Activated gamma-delta T cell treated with anti-CD3 and anti-CD28 coated beads, Interleukin-2, amount 50 U/mL, for 16 hours (primary cell): ENCODE results near the gene PABPC1L.
"Not testable (repeated sequence)": the region's sequence is repeated elsewhere in the genome, so short reads cannot be mapped to it uniquely, and the experiment has no call there.

Experiments used
- DNase-seq: peaks from one replicate; pipeline ENCODE4 v3.0.0-alpha.2; 2020; ENCODE audit warnings: low read depth

The PABPC1L gene

DNA sequence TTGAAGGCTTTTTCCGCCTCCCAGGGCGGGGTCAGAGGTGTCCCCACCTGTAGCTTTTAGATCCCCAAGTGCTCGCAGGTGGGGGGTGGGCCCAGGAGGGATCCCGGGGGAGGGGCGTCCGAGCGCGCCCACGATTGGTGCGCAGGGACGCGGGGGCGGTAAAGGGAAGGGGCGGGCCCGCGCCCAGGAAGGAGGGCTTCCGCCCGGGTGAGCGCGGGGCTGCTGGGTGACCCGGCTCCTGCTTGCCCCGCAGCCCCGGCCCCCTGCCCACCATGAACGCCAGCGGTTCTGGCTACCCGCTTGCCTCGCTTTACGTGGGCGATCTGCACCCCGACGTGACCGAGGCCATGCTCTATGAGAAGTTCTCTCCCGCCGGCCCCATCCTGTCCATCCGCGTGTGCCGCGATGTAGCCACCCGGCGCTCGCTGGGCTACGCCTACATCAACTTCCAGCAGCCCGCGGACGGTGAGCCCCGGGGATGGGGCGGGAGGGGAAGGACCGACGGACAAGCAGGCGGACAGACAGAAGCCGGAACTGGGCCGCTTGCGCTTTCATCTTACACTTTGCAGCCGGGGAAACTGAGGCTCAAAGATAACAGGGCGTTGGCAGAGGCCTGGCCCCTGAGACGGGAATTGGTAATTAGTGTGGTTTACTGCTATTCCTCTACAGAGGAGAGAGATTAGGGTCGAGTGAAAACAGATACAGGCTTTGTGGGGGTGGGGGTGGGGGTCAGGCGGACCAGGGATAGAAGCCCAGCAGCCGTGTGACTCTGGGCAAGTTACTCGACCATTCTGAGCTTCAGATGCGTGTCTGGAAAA is at the start of gene PABPC1L:
TSS of gene PABPC1L (plus strand) at position 189 of the 818 bp plus-strand sequence. CDS start at position 273, 84 bp downstream.
- peak; percentile 60 for DNase-seq

DNA sequence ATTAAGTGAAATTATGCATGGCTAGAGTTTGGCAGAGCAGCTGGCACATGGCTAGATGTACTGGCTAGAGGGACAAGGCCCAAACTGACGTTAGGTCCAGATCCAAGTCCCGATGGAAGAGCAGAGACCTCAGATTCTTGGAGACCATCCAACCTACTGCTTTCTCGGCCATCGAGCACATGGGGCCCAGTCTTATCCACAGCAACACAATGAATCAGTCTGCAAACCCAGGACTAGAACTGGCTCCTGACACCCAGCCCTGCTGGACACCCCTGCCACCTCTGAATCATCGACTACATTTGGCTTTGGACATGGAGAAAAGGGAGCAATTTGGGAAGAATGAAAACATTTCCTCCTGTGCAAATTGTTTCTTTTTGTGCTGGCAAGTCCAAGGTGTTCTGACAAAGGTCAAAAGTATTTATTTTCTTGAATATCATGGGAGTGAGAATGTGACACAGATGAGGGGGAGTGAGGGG is 48.3 kb upstream of the PABPC1L start:
- no peak for DNase-seq

- DNase-seq: no peak
These were observed 47.6 kb upstream of the PABPC1L start for GRCh38 chr20:44862286-44862685.

DNA sequence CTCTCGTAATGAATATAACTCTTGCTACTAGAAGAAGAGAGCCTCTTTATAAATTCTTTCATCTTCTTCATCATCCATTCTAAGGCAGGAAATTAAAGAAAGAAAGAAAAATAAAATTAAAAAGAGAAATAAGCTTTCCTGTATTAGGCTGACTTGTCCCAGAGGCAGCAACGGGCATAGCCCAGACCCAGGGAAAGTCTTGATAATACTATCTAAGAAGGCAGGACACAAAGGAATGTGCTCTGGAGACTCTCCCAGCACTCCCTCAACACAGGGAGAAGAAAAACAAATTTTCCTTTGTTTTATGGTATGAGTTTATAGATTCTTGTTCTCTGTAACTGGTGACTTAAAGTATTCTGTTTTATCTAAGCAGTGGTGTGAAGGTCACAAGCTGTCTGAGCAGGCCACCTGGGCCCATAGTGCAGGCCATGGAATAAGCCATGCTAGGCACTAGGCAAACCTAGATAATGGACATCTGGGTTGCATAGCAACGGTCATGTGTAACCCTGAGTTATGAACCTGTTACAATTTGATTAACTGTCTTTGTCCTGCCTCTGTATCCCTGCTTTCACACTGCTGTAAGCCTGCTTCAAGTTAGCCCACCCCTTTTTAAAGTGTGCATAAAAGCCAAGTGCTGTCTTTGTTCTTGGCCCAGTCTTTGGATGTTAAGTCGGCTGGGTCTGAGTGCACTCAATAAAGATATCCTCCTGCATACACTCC is 46.3 kb upstream of the PABPC1L start:
- DNase-seq: not testable (repeated sequence)

- DNase-seq: not testable (repeated sequence)
These were observed 45.4 kb upstream of the PABPC1L start for GRCh38 chr20:44864493-44864892.

DNA sequence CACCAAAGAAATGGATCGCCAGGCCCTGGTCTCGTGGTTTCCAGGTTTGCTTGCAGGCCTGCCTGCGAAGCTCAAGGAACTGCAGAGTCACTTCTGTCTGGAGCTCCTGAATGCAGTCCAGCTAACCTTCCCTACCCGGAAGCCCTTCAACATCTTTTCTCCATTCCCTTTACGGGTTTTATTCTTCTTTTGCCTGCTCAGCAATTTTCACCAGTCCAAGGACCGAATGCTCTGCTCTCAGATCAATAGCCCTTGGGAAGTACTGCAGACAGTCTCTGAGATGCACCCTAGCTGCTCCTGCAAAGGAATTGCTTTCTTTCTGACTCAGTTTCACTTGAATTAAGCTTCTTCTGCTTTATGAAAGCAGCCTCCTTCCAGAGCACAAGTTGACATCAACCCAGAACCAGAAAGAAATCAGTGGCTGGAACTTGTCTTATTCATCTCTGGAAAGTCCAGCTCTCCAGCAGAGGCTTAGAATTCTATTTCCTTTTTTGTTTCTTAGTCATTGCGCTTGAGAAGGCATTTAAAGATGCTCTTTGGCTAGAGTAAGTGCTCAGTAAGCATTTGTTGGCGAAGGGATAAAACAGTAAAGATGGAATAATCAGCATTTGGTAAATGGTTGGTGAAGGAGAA is 43.0 kb upstream of the PABPC1L start:
- no peak for DNase-seq

DNA sequence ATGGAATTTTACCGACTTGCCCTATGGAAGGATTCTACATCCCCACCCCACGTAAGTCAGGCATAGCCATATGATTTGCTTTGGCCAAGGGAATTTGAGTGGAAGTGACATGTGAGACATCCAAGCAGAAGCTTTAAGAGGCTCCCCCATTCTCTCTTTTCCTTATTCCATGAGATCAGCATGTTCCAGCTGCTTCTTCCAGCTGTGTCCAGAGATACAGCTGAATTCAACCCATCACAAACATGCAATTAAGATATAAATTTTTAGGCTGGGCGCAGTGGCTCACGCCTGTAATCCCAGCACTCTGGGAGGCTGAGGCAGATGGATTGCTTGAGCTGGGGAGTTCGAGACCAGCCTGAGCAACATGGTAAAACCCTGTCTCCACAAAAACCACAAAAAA is 40.4 kb upstream of the PABPC1L start:
- no peak for DNase-seq

- DNase-seq: not testable (repeated sequence)
These were observed 27.5 kb upstream of the PABPC1L start for GRCh38 chr20:44882360-44882759.

DNA sequence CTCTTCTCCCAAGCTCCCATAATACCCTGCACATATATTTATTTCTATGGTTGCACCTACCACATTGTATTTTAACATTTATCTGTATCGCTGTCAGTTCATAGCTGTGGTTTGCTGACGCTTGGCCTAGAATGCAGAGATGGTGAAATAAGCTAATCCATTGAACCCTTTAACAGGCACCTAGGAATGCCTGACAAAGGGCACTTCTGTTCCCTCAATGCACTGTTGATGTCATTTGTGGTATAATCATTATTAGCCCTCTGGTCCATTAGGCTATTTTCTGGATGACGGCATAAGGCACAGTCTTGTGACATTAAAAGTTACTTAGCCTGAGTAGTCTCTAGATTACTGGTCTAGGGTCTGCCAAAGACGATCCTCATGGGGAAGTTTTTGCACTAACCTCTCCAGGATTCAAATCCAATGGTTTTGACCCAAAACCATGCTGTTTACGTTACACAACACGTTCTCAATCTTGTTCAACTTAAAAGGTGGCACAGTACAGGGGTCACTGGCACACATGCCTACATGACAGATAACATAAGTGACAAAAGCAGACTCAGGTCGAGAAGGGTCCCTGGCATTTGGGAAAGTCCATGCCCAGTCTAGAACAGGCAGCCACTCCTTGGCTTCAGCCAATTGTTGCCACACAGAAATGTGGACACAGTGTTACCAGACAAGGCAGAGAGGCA is 26.5 kb upstream of the PABPC1L start:
- DNase-seq: no peak

- no peak for DNase-seq
These were observed 24.9 kb upstream of the PABPC1L start for GRCh38 chr20:44884907-44885391.

DNA sequence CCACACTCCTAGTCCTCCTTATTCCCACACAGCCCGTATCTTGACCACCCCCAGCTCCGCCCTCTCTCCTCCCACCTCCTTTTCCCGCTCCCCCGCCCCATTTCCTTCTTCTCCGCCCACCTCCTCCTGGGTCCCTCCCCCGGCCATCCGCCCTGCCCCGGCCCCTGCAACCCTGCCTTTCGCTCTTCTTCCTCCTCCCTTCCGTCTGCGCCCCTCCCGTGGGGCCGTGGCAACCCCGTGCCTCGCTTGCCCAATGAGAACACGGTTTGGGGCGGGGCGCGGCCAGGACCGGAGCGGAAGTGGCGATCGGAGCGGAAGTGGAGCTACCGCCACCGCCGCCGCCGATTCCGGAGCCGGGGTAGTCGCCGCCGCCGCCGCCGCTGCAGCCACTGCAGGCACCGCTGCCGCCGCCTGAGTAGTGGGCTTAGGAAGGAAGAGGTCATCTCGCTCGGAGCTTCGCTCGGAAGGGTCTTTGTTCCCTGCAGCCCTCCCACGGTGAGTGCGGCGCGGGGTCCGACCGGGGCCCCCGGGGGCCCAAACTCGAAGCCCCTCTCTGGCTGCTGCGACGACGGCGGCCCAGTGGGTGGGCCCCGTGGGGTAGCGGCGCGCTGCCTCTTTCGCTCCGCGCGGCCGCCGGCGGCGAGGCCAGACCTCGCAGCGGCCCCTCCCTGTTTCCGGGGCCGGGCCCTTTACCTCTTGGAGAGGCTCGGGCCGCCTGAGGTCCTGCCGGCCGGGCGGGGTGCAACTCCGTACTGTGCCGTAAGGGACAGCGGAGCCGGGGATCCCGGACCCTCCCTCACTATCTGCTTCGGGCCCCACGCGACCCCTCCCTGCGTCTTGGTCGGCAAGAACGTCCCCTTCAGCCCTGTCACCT is 24.2 kb upstream of the PABPC1L start, which contains the start of gene YWHAB:
TSS of gene YWHAB (plus strand) at position 314 of the 874 bp plus-strand sequence. CDS start 15,829 bp downstream, outside the sequence.
- peak; percentile 98 for DNase-seq

DNA sequence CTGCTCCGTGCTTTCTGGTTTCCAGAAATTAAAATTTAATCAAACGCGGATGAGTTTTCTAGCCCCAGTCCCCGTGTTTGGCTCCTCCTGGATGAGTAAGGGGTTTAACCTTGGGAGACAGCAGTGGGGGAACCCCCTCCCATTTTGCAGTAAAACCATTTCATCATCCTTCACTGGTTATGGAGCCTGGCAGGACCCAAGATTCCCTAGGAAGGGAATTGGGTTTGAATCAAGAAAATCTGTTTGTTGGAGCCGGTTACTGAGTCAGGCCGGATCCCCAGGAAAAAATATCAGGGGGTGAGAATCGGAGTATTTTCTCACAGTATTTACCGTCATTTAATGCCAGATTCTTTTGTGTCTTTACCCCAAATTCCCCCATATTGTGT is 23.6 kb upstream of the PABPC1L start:
- no peak for DNase-seq

DNA sequence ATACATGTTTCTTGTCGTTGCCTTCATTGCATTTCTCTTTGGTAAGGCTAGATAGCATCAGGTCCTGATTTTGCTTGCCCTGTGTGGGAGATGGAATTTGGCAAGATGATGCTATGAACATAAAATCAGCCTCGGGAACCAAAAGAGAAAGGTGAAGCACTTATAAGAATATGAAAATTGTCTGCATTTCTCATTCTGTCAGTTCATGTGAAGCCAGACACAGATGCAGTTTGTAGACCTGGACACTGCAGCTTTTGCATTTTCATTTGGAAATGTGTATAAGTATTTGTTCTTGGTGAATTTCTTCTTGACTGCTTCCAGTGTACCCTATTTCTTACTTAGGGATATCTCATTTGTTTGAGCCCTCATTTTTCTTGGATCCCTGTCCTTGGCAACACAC is 23.0 kb upstream of the PABPC1L start:
- DNase-seq: no peak

- no peak for DNase-seq
These were observed 22.4 kb upstream of the PABPC1L start for GRCh38 chr20:44887466-44887865.

GRCh38 chr20:44888226-44889103 is 21.4 kb upstream of the PABPC1L start:
- no peak for DNase-seq

- DNase-seq: no peak
These were observed 18.0 kb upstream of the PABPC1L start for GRCh38 chr20:44891826-44892225.

- DNase-seq: no peak
These were observed 14.9 kb upstream of the PABPC1L start for GRCh38 chr20:44894959-44895358.

DNA sequence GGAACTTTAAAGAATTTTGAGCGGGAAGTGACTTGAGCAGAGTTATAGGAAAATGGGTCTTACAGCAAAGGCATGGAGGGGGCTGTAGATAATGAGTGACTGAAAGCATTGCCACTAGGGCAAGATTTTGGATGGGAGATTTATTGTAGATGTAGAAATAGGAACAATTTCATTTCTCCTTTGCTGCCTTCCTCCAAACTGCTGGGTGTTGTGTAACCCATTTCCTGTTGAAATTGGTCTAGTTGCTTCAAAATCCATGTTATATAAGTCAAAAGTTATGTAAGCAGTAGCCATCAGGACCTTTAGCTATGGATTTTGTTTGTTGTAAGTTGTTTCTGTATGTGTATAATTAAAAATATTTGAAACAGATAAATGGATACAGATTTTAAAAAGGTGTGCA is 13.3 kb upstream of the PABPC1L start:
- DNase-seq: no peak

GRCh38 chr20:44897133-44897532 is 12.7 kb upstream of the PABPC1L start:
- DNase-seq: no peak
